Small intestine (tissue), 16 donors: ENCODE results near the gene TBX20. TPM values are rescaled to one million over a fixed set of nuclear protein-coding genes. Genes with fewer than 3 reads are reported as not detected.

Experiments used
- DNase-seq, 2 donors: peaks; one replicate each; pipeline versions ENCODE4 v3.0.0 to v3.0.0-alpha.2; 2013
- FAIRE-seq: peaks from 2 replicates; lab custom pipeline; 2012; peaks lifted over from hg19 to GRCh38; lab: Jason Lieb, UNC
- H3K27ac ChIP-seq, 3 donors: one replicate each; pipeline ENCODE4 v1.5.1; 2013; ENCODE audit warnings: low read length in 2 of 3, mild to moderate bottlenecking in 2 of 3, control low read depth in 1 of 3, inconsistent platforms in 1 of 3, low read depth in 1 of 3, moderate library complexity in 1 of 3
- H3K27me3 ChIP-seq, 3 donors: one replicate each; pipeline ENCODE4 v1.6.1; 2013; ENCODE audit warnings: low read length in 3 of 3, inconsistent platforms in 1 of 3; ENCODE audit not compliant: control insufficient read depth in 3 of 3, insufficient read depth in 3 of 3
- H3K36me3 ChIP-seq, 3 donors: one replicate each; pipeline ENCODE4 v1.6.1; 2013; ENCODE audit warnings: low read length in 3 of 3, inconsistent platforms in 1 of 3, low read depth in 1 of 3, mild to moderate bottlenecking in 1 of 3, moderate library complexity in 1 of 3; ENCODE audit not compliant: control insufficient read depth in 3 of 3, insufficient read depth in 2 of 3
- H3K4me1 ChIP-seq, 3 donors: one replicate each; pipeline ENCODE4 v1.6.1; 2013; ENCODE audit warnings: low read length in 2 of 3, inconsistent platforms in 1 of 3, low read depth in 1 of 3, mild to moderate bottlenecking in 1 of 3, moderate library complexity in 1 of 3; ENCODE audit not compliant: control insufficient read depth in 3 of 3, insufficient read depth in 2 of 3
- H3K4me3 ChIP-seq, 3 donors: one replicate each; pipeline ENCODE4 v1.5.1; 2013; ENCODE audit warnings: low read length in 3 of 3, control low read depth in 1 of 3, inconsistent platforms in 1 of 3, low read depth in 1 of 3, mild to moderate bottlenecking in 1 of 3, moderate library complexity in 1 of 3
- H3K9me3 ChIP-seq, 2 donors: one replicate each; pipeline ENCODE4 v1.6.1; 2013; ENCODE audit warnings: low read depth in 1 of 2, low read length in 1 of 2; ENCODE audit not compliant: control insufficient read depth in 2 of 2, insufficient read depth in 1 of 2
- WGBS, 3 donors: extraction: QIAGEN DNeasy Blood & Tissue Kit; methylation state at CpG; one replicate each; pipeline ENCODE4 v1.1.7; 2013; 5-methylcytosine and 5-hydroxymethylcytosine counted together
- long read RNA-seq, 10 donors: transcript quantifications; one replicate each; lab custom pipeline, GENCODE V29; 2026
- polyA plus RNA-seq, 4 donors: library from polyadenylated mRNA; stranded (reverse) in 3 of 4; unstranded in 1 of 4; fragments of 200-250 nt in 3 of 4; fragments of 120-200 nt in 1 of 4; gene quantifications; one replicate each; pipeline versions ENCODE4 v1.2.1 to v1.2.3, GENCODE V29; 2013
- donor health status: healthy with polysubstance abuse.
- donor health status: control.
- donor health status: control.
- donor health status: Bipolar disorder and iron deficiency.
- donor health status: healthy.

Gene TBX20, protein sequence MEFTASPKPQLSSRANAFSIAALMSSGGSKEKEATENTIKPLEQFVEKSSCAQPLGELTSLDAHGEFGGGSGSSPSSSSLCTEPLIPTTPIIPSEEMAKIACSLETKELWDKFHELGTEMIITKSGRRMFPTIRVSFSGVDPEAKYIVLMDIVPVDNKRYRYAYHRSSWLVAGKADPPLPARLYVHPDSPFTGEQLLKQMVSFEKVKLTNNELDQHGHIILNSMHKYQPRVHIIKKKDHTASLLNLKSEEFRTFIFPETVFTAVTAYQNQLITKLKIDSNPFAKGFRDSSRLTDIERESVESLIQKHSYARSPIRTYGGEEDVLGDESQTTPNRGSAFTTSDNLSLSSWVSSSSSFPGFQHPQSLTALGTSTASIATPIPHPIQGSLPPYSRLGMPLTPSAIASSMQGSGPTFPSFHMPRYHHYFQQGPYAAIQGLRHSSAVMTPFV
- under 1 TPM in 1 of 4 donors, not detected in 3; 0.03 TPM for polyA plus RNA-seq
- long read RNA-seq, donor 1, result 0 reads
- long read RNA-seq, donor 2, result 0 reads
- long read RNA-seq, donor 3, result 0 reads
- long read RNA-seq, donor 4, result 0 reads
- long read RNA-seq, donor 5, result 0 reads
- long read RNA-seq, donor 6, result 0 reads
- long read RNA-seq, donor 7, transcript TBX20-201 (8 exons, 1,871 nt), result major isoform, 41 of 90 reads
- long read RNA-seq, donor 7, partial matches to known transcripts, result 41 of 90 reads
- long read RNA-seq, donor 7, other reads (novel, unspliced or antisense), result 8 of 90 reads
- long read RNA-seq, donor 8, result 0 reads
- long read RNA-seq, donor 9, result 0 reads
- long read RNA-seq, donor 10, result 0 reads

DNA sequence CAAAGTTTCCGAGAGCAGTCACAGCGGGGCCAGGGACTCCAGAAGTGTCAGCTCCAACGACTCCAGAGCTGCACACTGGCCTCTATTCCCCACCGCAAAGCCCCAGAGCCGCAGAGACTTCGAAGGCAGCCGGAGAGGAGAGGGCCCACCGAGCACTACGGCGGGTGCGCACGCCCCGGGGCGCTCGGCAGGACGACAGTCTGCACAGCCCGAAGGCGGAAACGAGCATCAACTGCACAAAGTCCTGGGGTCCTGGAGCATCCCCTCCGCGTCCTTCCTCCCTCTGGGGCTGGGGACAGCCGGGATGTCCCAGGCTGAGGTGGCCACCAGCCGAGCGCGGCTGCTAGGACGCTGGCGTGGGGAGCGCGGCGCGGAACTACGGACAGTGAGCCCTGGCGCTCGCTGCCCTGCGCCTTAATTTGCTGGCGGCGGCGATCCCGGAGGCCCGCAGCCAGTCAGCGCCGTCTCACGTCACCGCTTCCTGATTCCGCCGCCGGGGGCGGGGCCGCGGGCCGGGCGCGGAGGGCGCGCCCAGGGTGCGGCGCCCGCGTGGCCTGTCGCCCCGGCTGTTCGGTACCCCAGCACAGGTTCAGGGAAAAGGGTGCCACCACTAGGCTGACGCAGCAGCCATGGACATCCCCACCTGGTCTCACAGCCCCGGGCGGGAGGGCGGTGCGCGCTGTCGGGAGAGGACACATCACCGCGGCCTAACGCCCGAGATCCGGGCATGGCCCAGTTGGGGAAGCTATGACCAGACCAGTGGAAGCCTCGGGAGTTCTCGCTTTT, at the start of gene TBX20:
Gene TBX20, minus strand, starts transcription at position 391 of the 786 bp plus-strand sequence. CDS start 480 bp downstream, outside the sequence.
- DNase-seq, result peak; percentile 39 to 80
- Histone ChIP-seq H3K36me3 (no peaks in the 10 kb centered on the region), H3K4me3 (peak within 1 kb of the TSS in 2 of 3 donors; percentile 23 to 32), H3K4me1 (peaks cover 0 to 19% (median 0%) of the 10 kb centered on the region in 3 donors), H3K27ac (no peak within 1 kb of the TSS), H3K27me3 (peaks cover 14 to 97% (median 73%) of the 10 kb centered on the region in 3 donors), H3K9me3 (peaks cover 0 to 4% of the 10 kb centered on the region in 2 donors)
- WGBS, 3 donors, result 2 to 12% (median 4%) methylated on average over 45 to 76 of the region's 76 CpGs
- FAIRE-seq, result no peak

DNA sequence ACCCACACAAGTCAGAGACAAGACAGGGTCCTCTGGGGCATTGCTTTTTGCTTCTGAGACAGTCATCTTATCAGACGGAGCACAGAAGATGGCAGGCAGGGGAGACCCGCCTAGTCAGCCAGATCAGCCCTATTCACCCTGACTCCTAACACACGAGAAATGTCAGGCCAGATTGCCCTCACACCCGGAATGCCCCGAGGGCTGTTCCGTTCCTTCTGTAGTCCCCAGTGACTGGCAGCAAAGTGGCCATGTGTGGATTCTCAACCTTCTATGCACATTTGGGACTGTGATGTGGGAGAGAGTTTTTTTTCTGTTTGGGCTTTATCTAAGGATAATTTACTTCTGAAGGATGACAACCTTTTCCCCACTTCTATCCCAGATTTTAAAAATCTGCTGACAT, 35.5 kb upstream of the TBX20 start:
- Histone ChIP-seq H3K4me3 (no peak overlapping the region), H3K27me3 (no peaks in the 10 kb centered on the region), H3K4me1 (no peaks in the 10 kb centered on the region), H3K36me3 (no peaks in the 10 kb centered on the region), H3K27ac (no peak overlapping the region), H3K9me3 (peaks cover 0 to 4% of the 10 kb centered on the region in 2 donors)
- no peak for DNase-seq
- 81 to 84% (median 84%) methylated on average over 6 of the region's 6 CpGs for WGBS, 3 donors
- no peak for FAIRE-seq

DNA sequence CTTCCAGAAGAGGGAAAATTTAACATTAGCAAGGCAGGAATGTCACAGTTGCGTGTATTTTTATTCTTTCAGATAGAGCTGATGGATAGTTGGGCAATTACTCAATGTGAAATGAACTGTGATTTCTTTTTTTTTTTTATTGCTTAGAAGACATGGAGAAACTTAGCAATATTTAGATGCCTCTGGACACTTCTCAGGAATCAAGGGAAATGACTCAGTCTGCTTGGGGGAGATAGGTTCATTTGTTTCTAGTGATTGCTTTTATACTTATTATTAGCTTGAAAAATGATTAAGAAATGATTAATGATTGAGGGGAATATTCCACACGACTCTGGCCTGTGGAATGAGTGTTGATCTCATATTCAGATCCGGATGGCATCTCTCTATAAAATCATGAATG, 33.1 kb upstream of the TBX20 start:
- no peaks in the 10 kb centered on the region for H3K9me3 ChIP-seq
- no peaks in the 10 kb centered on the region for H3K36me3 ChIP-seq
- DNase-seq (no peak), FAIRE-seq (no peak)
- no peaks in the 10 kb centered on the region for H3K4me1 ChIP-seq
- WGBS, 3 donors, result 60 to 70% (median 66%) methylated on average over 3 of the region's 3 CpGs
- H3K27ac ChIP-seq, result no peak overlapping the region
- no peak overlapping the region for H3K4me3 ChIP-seq
- no peaks in the 10 kb centered on the region for H3K27me3 ChIP-seq

DNA sequence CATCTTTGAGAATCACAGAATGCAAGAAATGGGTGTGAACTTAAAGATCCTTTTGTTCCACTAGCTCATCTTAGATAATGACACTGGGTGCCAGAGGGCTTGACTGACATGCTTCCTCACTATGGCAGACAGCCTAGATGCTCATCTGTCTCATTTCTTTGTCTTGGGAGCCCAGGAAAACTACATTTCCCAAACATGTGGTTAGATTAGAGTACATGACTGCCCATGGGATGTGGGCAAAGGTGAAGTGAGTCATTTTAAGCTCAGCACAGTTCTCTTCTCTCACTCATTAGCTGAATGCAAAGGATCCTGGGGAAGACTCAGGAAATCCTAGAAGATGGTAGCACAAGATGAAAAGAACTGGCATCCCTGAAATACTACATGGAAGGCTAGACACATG, 32.5 kb upstream of the TBX20 start:
- Histone ChIP-seq H3K9me3 (no peaks in the 10 kb centered on the region), H3K27ac (no peak overlapping the region), H3K4me3 (no peak overlapping the region), H3K4me1 (no peaks in the 10 kb centered on the region), H3K36me3 (no peaks in the 10 kb centered on the region), H3K27me3 (no peaks in the 10 kb centered on the region)
- no peak for FAIRE-seq
- DNase-seq, result no peak

DNA sequence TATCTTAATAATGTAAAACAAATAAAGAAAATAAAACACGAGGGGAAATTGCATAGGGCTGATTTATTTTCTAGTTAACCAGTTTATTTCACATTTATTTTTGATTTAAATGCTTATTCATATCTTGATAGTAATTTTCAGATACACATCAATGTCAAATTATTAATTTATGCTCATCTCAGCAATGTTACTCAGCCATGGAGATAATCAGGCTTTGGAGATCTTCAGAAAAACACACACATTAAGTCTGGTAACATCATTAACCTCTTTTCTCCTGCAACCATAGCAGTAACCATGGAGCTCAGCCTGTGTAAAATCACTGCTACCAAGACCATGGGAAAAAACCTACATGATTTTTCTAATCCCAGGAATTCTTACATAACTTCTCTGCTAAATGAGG, 31.9 kb upstream of the TBX20 start:
- Histone ChIP-seq H3K36me3 (no peaks in the 10 kb centered on the region), H3K4me3 (no peak overlapping the region), H3K27ac (no peak overlapping the region), H3K4me1 (no peaks in the 10 kb centered on the region), H3K9me3 (no peaks in the 10 kb centered on the region), H3K27me3 (no peaks in the 10 kb centered on the region)
- FAIRE-seq, result no peak
- DNase-seq, result no peak
- 0 to 16% (median 0%) methylated on average over 1 of the region's 1 CpG for WGBS, 3 donors

DNA sequence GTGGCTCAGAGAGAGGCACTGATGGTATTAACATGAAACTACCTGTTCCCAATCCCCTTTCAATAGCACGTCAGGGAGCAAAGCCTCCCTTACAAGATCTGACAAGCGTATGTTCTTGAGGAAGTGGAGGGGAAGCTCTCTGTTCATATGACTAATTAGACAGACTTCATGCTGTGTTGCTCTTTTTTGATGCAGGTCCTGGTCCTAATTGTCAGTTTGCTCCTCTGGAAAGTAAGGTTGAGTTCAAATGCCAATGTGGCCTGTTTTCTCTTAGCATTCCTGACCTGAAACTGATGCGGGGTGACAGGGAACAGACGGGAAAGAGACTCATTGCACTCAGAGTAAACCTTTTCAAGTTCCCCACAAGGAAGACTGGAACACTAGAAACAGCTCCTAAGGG, 27.0 kb upstream of the TBX20 start:
- no peak for FAIRE-seq
- WGBS, 3 donors, result 63 to 72% (median 70%) methylated on average over 4 of the region's 4 CpGs

DNA sequence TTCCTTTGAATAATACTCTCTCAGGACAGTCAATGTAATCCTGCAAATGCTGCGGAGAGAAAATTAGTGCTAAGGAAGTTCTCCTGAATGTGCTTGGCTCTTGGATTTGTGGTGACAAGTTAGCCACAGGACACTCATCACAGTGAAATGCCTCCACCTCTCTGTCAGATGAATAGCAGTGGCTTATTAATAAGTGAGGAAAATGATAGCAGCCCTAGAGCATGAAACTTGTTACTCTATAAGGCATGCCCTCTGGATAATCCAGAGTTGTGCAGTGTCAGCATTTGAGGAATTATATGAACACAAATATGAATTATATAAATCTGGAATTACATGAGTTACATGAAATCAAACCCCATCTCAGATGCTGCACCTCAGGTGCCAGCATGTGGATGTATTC, 23.5 kb upstream of the TBX20 start:
- FAIRE-seq (no peak), DNase-seq (no peak)
- H3K4me3 ChIP-seq, result no peak overlapping the region
- 88 to 98% (median 89%) methylated on average over 1 of the region's 1 CpG for WGBS, 3 donors
- H3K27ac ChIP-seq, result no peak overlapping the region
- no peaks in the 10 kb centered on the region for H3K9me3 ChIP-seq
- no peaks in the 10 kb centered on the region for H3K27me3 ChIP-seq
- no peaks in the 10 kb centered on the region for H3K4me1 ChIP-seq
- no peaks in the 10 kb centered on the region for H3K36me3 ChIP-seq

More for the DNA sequence above, 27.0 kb upstream of the TBX20 start:
- Histone ChIP-seq H3K4me3 (no peak overlapping the region), H3K27me3 (no peaks in the 10 kb centered on the region), H3K36me3 (no peaks in the 10 kb centered on the region), H3K9me3 (no peaks in the 10 kb centered on the region), H3K27ac (no peak overlapping the region), H3K4me1 (no peaks in the 10 kb centered on the region)
- DNase-seq, result no peak

DNA sequence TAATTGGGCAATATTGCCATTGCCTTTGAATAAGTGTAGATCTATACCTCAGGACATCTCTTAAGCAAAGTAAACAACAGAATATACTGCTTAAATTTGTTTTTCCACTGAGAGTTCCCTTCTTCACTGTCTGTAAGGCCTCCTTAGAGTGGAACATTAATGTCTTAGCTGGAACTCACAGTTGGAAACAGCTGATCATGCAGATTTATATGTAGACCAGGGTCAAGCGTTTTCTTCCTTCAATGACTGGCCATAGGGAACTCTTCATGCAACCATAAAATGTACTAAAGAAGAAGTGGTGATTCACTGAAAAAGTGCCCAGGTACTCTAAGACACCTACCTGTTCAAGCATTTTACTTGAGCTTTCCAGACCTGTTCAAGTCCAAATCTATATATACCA, 18.3 kb upstream of the TBX20 start:
- no peak for FAIRE-seq
- DNase-seq, result no peak

More for the DNA sequence above, 18.3 kb upstream of the TBX20 start:
- no peaks in the 10 kb centered on the region for H3K9me3 ChIP-seq
- H3K27ac ChIP-seq, result no peak overlapping the region
- WGBS, 3 donors, result 74 to 84% (median 84%) methylated on average over 1 of the region's 1 CpG
- no peak overlapping the region for H3K4me3 ChIP-seq
- H3K27me3 ChIP-seq, result peaks cover 0 to 4% (median 0%) of the 10 kb centered on the region in 3 donors
- H3K36me3 ChIP-seq, result no peaks in the 10 kb centered on the region
- no peaks in the 10 kb centered on the region for H3K4me1 ChIP-seq
